A549 (cell line): ENCODE measurements around the gene KCNMA1. TPM values are rescaled to one million over a fixed set of nuclear protein-coding genes. Genes with fewer than 3 reads are reported as not detected.

ENCODE experiments used
- ATAC-seq, 2 experiments: fragments of 200-7000 bp in 1 of 2; fragments of >200 bp in 1 of 2; cut with Nextera tagmentation in 1 of 2; cut with Tn5 transposase in 1 of 2; 3 replicates each; pipeline versions ENCODE4 v1.8.0 to v1.9.1; 2018 to 2020; ENCODE audit warnings: mild to moderate bottlenecking in 1 of 2, moderate library complexity in 1 of 2
- CTCF ChIA-PET: fragments of 300-600 bp; sonication (Branson Sonifier 250); formaldehyde crosslinking; extraction: SDS; loops from one replicate; lab custom pipeline; 2021; ENCODE audit warnings: antibody characterized with exemption, inconsistent platforms; lab: Yijun Ruan, JAX
- POLR2A ChIA-PET: fragments of 350-600 bp; formaldehyde crosslinking; extraction: SDS; loops from one replicate; lab custom pipeline; 2021; ENCODE audit warnings: antibody characterized with exemption, inconsistent platforms; lab: Yijun Ruan, JAX
- DNase-seq, 2 experiments: peaks; one replicate each; pipeline versions ENCODE4 v3.0.0 to v3.0.0-alpha.2; 2011 to 2016; ENCODE audit warnings: low read depth in 1 of 2, low spot score in 1 of 2
- FAIRE-seq: peaks from 2 replicates; lab custom pipeline; 2011; peaks lifted over from hg19 to GRCh38; lab: Jason Lieb, UNC
- H3K27ac ChIP-seq, 2 experiments: fragments of >200 bp; sonication (Bioruptor Twin); formaldehyde crosslinking; 3 replicates each; pipeline ENCODE4 v1.5.1; 2016 to 2017
- H3K4me1 ChIP-seq: fragments of >200 bp; sonication (Bioruptor Twin); formaldehyde crosslinking; 3 replicates; pipeline ENCODE4 v1.6.1; 2016
- H3K4me2 ChIP-seq: fragments of >200 bp; sonication (Bioruptor Twin); formaldehyde crosslinking; 3 replicates; pipeline ENCODE4 v1.6.1; 2016
- H3K4me3 ChIP-seq: fragments of >200 bp; sonication (Bioruptor Twin); formaldehyde crosslinking; 3 replicates; pipeline ENCODE4 v1.5.1; 2016
- H3K9me3 ChIP-seq: fragments of >200 bp; sonication (Bioruptor Twin); formaldehyde crosslinking; 3 replicates; pipeline ENCODE4 v1.6.1; 2016
- ATOH8 ChIP-seq: fragments of 250-450 bp; sonication (Bioruptor Pico); IDR thresholded peaks from 2 replicates; pipeline ENCODE4 v1.5.0; 2020; ENCODE audit warnings: low read depth, mild to moderate bottlenecking, moderate library complexity
- CBX8 ChIP-seq: fragments of 200-600 bp; sonication (generic); IDR thresholded peaks from 2 replicates; pipeline ENCODE4 v1.6.1; 2016
- CEBPB ChIP-seq, 2 experiments: fragments of >200 bp in 1 of 2; sonication (Bioruptor Twin) in 1 of 2; formaldehyde crosslinking in 1 of 2; IDR thresholded peaks; 2 replicates each; pipeline ENCODE4 v1.6.1; 2012 to 2016
- ELK1 ChIP-seq: fragments of 150-350 bp; IDR thresholded peaks from 2 replicates; pipeline ENCODE4 v1.6.1; 2014; ENCODE audit warnings: low read depth, mild to moderate bottlenecking, low read length
- GATA3 ChIP-seq: IDR thresholded peaks from 2 replicates; pipeline ENCODE4 v1.6.1; 2012; ENCODE audit warnings: borderline replicate concordance
- HMGXB4 ChIP-seq: fragments of 250-450 bp; sonication (Bioruptor Pico); IDR thresholded peaks from 2 replicates; pipeline ENCODE4 v1.5.0; 2021; ENCODE audit warnings: mild to moderate bottlenecking, moderate library complexity, borderline replicate concordance
- MAX ChIP-seq: IDR thresholded peaks from 2 replicates; pipeline ENCODE4 v1.6.1; 2012
- MYC ChIP-seq: IDR thresholded peaks from 2 replicates; pipeline ENCODE4 v1.6.1; 2012; ENCODE audit warnings: mild to moderate bottlenecking, inconsistent platforms, low read length, improper control_type of control experiment, borderline replicate concordance
- NPAS2 ChIP-seq: fragments of 250-450 bp; sonication (Bioruptor Pico); IDR thresholded peaks from 2 replicates; pipeline ENCODE4 v1.8.0; 2022; ENCODE audit warnings: mild to moderate bottlenecking, moderate library complexity, borderline replicate concordance
- PBX3 ChIP-seq: IDR thresholded peaks from 2 replicates; pipeline ENCODE4 v1.6.1; 2012
- RAD21 ChIP-seq, 2 experiments: fragments of >200 bp in 1 of 2; sonication (Bioruptor Twin) in 1 of 2; formaldehyde crosslinking in 1 of 2; IDR thresholded peaks in 1 of 2; conservative IDR thresholded peaks in 1 of 2; 2 replicates in 1 of 2; 3 replicates in 1 of 2; pipeline ENCODE4 v1.6.1; 2012 to 2018; ENCODE audit warnings: inconsistent platforms in 1 of 2
- RARB ChIP-seq: fragments of 250-450 bp; sonication (Bioruptor Pico); IDR thresholded peaks from 2 replicates; pipeline ENCODE4 v1.8.0; 2021; ENCODE audit warnings: mild to moderate bottlenecking, moderate library complexity
- SMC3 ChIP-seq: fragments of >200 bp; sonication (Bioruptor Twin); formaldehyde crosslinking; IDR thresholded peaks from 3 replicates; pipeline ENCODE4 v1.6.1; 2018; ENCODE audit warnings: inconsistent platforms
- TFCP2L1 ChIP-seq: fragments of 250-450 bp; sonication (Bioruptor Pico); IDR thresholded peaks from 2 replicates; pipeline ENCODE4 v1.5.0; 2021; ENCODE audit warnings: mild to moderate bottlenecking
- TP53 ChIP-seq: fragments of 250-450 bp; sonication (Bioruptor Pico); IDR thresholded peaks from 2 replicates; pipeline ENCODE4 v1.5.0; 2021; ENCODE audit warnings: mild to moderate bottlenecking, moderate library complexity
- ZNF302 ChIP-seq: fragments of 250-450 bp; sonication (Bioruptor Pico); IDR thresholded peaks from 2 replicates; pipeline ENCODE4 v1.9.0; 2021; ENCODE audit warnings: inconsistent platforms, mild to moderate bottlenecking, moderate library complexity
- WGBS: methylation state at CpG from one replicate; pipeline ENCODE4 v1.1.6; 2017; ENCODE audit errors: missing lambda C conversion rate; 5-methylcytosine and 5-hydroxymethylcytosine counted together
- polyA plus RNA-seq, 4 experiments: library from polyadenylated mRNA; depleted of rRNA in 3 of 4; stranded (reverse); fragments of >200 nt; fragmentation: RNase III in 1 of 4; extraction: RNeasy Plus Mini Kit Qiagen cat#74134 plus additional on column Dnase treatment in 1 of 4; gene quantifications; 2 replicates in 3 of 4; 3 replicates in 1 of 4; pipeline ENCODE4 v1.2.3, GENCODE V29; 2011 to 2017

The KCNMA1 gene
- polyA plus RNA-seq, 2 of the 4 experiments (the other 2 are of a cell fraction), result 14.9 to 30.6 TPM

GRCh38 chr10:77041636-77042258, 595.9 kb downstream of the KCNMA1 start:
- H3K27ac ChIP-seq, result no peak overlapping the region
- H3K9me3 ChIP-seq, result no peaks in the 10 kb centered on the region
- H3K4me3 ChIP-seq, result no peak overlapping the region
- CTCF ChIA-PET, result interaction anchor here (0.6 to 1.6 kb wide), 4 partner anchors 10 to 56 kb away, joined by 3 to 4 read pairs (median 3); no protein-coding TSS in a partner anchor
- no peak for FAIRE-seq
- WGBS, result 79% methylated on average over 4 of the region's 4 CpGs
- TF ChIP-seq NPAS2 (CRISPR knock-in tag) (no peak), ELK1 (no peak)
- no peaks in the 10 kb centered on the region for H3K4me1 ChIP-seq
- DNase-seq, result no peak
- no peak for ATAC-seq
- POLR2A ChIA-PET, result no interaction called here
- H3K4me2 ChIP-seq, result no peak overlapping the region

GRCh38 chr10:77038407-77038806, 599.2 kb downstream of the KCNMA1 start:
- H3K4me3 ChIP-seq, result no peak overlapping the region
- FAIRE-seq, result no peak
- peak; percentile 77 to 79 for TF ChIP-seq CEBPB (IDR thresholded peaks at IDR 0.05)
- TF ChIP-seq ATOH8 (CRISPR knock-in tag), result no peak
- TF ChIP-seq, all 56 proteins: peak for 1
- H3K4me2 ChIP-seq, result no peak overlapping the region
- DNase-seq, result no peak
- ChIA-PET POLR2A (no interaction called here), CTCF (interaction anchor here (0.7 to 2.4 kb wide), 5 partner anchors 14 to 75 kb away, joined by 3 to 8 read pairs (median 3); no protein-coding TSS in a partner anchor)
- ATAC-seq, result no peak
- 57% methylated on average over 4 of the region's 4 CpGs for WGBS
- no peaks in the 10 kb centered on the region for H3K4me1 ChIP-seq
- H3K27ac ChIP-seq, result no peak overlapping the region
- H3K9me3 ChIP-seq, result no peaks in the 10 kb centered on the region

GRCh38 chr10:77037735-77038403, 599.7 kb downstream of the KCNMA1 start:
- no peak overlapping the region for H3K4me2 ChIP-seq
- no peak overlapping the region for H3K4me3 ChIP-seq
- ChIA-PET POLR2A (no interaction called here), CTCF (interaction anchor here (0.7 to 2.4 kb wide), 7 partner anchors 13 to 75 kb away, joined by 3 to 8 read pairs (median 3); no protein-coding TSS in a partner anchor)
- H3K9me3 ChIP-seq, result no peaks in the 10 kb centered on the region
- FAIRE-seq (no peak), ATAC-seq (no peak)
- WGBS, result 80% methylated on average over 8 of the region's 8 CpGs
- no peak overlapping the region for H3K27ac ChIP-seq
- H3K4me1 ChIP-seq, result no peaks in the 10 kb centered on the region
- no peak for TF ChIP-seq GATA3
- no peak for TF ChIP-seq PBX3
- no peak for TF ChIP-seq TFCP2L1 (CRISPR knock-in tag)
- TF ChIP-seq HMGXB4, result no peak
- no peak for TF ChIP-seq TP53 (CRISPR knock-in tag)
- no peak for TF ChIP-seq RAD21 (conservative IDR thresholded peaks at IDR 0.05 in 1 of 2, IDR thresholded peaks at IDR 0.05 in 1 of 2)
- TF ChIP-seq RARB (CRISPR knock-in tag), result no peak
- no peak for TF ChIP-seq CEBPB (IDR thresholded peaks at IDR 0.05)
- no peak for TF ChIP-seq ZNF302 (CRISPR knock-in tag)
- TF ChIP-seq NPAS2 (CRISPR knock-in tag), result no peak
- no peak for TF ChIP-seq CBX8
- TF ChIP-seq MYC, result no peak
- no peak for TF ChIP-seq SMC3
- TF ChIP-seq MAX, result no peak
- TF ChIP-seq, all 56 proteins: peak for 0
- DNase-seq, result no peak
